ENCODE data around the gene SERTAD1.
A peak's percentile ranks its signal among the peaks of the same experiment; 100 is the strongest.
"Not testable (repeated sequence)": the region's sequence is repeated elsewhere in the genome, so short reads cannot be mapped to it uniquely, and the experiment has no call there.

SERTAD1 gene

DNA sequence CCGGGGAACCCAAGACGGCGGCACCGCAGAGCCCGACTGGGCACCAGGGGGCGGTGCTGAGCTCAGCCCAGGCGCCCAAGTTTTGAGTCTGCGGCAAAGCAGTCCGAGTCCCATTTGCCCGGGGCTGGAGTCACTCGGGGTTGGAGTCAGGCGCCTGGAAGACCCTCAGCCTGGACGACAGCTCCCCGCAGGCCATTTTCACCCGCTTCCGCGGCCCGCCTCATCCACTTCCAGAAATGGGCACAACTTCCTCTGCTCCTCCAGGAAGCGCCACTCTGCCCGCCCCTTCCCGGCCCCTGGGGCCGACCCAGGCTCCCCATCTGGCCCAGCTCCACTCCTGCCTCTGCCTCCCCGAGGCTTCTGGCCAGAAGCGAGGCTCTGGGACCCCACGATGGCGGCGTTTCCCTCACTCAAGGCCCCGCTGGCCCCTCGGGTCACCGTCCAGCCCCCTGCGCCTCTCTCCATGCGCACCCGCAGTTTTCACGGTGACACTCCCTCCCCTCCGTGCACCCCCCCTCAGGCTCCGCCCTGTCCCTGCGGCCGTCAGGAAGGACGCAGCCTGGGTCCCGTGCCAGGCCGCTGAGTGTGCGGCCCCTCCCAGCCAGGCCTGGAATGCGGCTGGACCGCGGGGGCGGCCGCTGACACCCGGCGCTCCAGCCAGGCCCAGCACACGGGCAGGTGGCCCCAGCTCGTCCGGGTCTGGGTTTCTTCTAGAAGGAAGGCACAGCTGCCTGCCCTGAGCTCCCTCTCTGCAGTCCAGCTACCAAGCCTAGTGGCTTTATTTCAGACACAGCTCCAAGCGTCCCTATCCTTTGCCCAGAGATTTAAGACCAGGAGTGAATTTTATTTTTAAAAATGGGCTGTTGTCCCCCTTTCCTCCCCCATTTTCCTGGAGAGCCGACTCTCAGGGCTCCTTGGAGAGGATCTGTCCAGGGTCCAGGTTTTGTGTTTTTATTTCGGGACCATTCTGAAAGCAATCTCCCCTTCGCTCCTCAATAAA, 4.7 kb downstream of the SERTAD1 start:
- DNase-seq: peak; percentile 62

DNA sequence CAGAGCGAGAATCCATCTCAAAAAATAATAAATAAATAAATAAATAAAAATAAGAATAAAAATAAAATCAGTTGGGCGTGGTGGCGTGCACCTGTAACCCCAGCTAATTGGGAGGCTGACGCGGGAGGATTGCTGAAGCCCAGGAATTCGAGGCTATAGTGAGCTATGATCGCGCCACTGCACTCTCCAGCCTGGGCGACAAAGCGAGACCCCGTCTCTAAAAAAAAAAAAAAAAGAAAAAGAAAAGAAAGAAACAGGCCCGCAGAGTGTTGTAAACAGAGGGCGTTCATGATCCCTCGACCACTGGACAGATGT, 5.4 kb downstream of the SERTAD1 start:
- DNase-seq: no peak

DNA sequence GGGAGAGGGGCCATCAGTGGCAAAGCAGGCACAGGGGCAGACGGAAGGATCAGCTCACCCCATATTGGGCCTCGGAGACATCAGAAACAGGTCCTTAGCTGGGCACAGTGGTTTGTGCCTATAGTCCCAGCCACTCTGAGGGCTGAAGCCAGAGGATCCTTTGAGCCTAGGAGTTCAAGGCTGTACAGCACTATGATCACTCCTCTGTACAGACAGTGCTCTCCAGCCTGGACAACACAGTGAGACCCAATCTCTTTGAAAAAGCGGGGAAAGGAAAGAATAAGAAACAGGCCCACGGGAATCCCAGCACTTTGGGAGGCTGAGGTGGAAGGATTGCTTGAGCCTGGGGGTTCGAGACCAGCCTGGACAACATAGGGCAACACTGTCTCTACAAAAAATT, 6.0 kb downstream of the SERTAD1 start:
- no peak for DNase-seq

DNA sequence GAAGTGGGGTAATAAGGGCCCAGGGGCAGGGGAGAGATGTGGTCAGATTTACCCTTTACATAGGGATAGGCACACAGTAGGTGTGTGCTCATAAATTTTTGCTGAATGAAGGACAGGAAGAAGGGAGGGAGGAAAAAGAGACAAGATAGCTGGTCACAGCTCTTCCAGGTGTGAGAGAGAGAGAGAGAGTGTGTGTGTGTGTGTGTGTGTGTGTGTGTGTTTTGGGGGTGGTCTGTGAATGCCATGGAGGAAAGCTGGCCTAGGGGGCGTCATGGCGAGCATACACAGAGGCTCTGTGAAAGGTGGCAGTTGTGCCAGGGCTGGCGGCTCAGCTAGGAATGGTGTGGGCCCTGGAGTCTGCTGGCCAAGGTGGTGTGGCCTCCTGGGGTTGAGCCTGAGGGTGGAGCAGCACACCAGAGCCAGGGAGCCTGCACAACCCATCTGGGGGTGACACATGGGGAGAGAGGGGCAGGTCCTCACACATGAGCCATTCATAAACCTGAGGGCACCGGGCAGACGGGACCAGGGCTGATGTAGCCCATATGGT, 6.7 kb downstream of the SERTAD1 start:
- no peak for DNase-seq

DNA sequence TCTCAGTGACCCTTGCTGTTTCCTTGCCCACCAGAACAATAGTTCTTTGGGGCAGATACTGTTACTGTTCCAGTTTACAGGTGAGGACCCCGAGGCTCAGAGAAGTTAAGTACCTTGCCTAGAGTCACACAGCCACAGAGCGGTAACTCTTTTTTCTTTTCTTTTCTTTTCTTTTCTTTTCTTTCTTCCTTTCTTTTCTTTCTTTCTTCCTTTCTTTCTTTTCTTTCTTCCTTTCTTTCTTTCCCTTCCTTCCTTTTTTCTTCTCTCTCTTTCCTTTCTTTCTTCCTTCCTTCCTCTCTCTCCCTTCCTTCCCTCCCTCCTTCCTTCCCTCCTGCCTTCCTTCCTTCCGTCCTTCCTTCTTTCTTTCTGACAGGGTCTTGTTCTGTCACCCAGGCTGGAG, 7.8 kb downstream of the SERTAD1 start:
- DNase-seq: no peak

DNA sequence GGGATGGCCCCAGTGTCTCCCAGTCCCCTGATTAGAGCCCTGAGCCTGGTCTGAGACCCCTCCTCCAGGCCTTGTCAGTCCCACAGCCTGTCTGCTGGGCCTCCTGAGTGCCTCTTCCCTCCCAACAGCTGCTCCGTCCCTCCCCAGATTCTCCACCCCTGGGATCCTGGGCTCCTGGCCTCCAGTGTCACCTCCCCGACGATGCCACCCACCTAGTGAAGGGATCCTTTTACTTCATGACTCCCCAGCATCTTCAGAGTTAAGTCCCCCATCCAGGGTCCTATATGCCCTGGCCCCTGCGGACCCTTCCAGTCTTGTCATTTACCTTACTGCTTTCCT, 8.2 kb downstream of the SERTAD1 start:
- DNase-seq: no peak

DNA sequence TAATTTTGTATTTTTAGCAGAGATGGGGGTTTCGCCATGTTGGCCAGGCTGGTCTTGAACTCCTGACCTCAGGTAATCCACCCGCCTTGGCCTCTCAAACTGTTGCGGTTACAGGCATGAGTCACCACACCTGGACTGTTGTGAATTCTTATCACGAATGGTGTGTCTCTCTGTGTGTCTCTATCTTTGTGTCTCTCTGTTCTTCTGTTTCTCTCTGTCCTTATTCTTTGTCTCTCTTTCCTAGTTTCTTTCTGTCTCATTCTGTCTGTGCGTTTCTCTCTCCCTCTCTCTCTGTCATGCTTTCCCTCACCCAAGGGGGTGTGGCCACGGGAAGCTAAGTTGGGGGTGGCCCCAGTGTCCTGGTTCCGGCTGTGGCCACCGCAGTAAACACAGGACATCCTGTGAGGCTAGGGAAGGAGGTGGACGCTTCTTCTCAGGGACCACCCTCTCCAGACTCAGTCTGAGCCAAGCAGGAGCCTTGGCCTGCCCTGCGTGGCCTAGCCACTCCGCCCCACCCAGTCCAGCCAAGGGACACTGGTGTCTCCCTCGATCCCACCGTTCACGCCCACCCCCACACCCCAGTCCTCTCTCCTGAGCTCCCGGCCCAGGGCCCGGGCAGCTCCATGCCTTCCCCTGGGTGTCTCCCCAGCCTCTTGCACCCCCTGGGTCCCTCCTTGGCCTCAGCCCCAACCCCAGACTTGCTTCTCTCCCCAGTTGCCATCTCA, 8.7 kb downstream of the SERTAD1 start:
- no peak for DNase-seq

DNA sequence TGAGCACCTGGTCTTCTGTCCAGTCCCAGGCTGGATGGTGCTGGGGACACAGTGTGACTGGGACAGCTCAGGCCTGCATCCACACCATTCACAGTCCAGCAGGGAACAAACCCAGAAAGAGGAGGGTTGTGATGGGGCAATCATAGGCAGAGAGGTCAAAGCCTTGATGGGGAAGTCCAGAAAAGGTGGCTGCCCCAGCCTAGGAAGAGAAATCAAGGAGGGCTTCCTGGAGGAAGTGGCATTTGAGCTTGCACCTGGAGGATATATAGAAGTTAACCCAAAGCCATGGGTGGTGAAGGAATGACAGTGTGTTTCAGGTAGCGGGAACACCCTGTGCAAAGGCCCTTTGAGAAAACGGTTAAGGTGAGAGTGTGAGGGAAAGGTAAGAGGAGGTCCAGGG, 10.0 kb downstream of the SERTAD1 start:
- no peak for DNase-seq

DNA sequence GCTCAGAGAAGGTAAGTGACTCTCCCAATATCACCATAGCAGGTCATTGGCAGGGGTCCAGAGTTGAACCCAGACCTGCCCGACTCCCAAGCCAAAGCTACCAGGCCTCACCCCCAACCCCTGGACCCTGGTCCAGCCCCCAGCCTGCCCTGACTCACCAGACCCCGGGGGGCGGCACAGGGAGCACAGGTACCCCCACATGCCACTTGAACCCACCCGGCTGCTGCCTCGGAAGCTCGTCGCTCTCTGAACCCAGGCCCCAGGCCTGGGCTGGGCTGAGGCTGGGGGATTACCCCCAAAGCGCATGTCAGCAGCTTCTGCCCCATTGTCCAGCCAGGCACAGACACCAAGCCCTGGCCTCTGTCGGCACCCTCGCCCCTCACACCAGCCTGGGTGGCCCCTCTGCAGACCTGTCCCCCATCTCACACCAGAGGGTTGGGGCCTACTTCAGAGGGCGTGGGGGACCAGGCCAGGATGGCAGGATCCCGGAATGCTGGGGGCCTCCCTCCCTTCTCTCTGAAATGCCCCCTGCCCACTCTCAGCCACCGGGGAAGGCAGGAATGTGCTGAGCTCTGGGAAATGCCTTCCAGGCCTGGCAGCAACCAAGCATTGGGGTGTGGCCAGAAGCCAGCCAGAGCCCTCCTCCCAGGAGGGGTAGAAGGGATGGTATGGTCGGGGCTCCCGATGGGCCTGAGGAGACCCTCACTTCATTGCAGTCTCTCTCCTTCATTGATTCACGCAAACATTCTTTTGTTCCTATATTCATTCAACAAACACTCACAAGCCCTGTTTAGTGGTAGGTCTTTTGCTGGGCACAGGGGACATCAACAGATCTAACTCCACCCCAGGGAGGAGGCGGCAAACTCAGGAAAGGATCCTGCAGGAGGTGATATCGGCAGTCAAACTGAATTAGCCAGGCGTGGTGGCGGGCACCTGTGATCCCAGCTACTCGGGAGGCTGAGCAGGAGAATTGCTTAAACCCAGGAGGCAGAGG, 11.0 kb downstream of the SERTAD1 start:
- no peak for DNase-seq

DNA sequence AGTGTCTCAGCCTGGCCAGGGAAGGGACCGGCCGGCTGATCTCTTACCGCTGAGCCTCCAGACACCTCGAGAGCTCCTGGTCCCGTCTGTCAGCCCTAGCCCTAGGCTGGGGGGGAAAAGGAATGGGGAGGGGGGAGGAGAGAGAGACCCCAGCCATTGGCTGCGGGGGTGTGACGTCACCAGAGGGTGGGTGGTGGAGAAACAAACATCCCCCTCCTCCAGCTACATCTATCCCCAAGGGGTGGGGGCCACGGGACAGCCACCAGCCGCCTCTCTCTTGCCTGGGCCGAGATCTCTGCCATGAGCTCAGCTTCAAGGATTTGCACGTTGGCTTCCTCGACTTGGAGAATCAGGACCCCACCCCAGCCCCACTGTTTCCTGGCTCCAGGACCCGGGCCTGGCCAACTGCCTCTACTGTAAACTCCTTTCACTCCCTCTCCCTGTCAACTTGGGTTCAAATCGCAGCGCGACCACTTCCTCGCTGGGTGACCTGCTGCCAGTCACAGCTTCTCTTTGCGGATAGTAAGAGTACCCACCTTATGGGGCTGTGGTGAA, 12.4 kb downstream of the SERTAD1 start, which contains the start of gene PRX:
PRX (minus strand) TSS at position 88 of the 555 bp plus-strand sequence. CDS start 5,446 bp downstream, outside the sequence.
- DNase-seq: no peak

DNA sequence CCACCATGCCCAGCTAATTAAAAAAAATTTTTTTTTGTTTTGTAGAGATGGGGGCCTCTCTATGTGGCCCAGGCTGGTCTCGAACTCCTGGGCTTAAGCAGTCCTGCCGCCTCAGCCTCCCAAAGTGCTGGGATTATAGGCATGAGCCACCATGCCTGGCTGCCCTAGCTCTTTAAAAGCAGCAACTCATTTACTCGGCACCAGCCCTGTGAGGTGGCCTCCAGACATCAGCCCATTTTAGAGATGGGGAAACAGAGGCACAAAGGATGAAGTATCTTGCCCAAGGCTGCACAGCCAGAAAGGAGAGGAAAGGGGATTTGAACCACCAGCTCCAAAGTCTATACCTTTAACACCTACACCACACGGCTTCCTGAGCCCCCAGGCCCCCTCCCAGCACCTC, 12.9 kb downstream of the SERTAD1 start:
- DNase-seq: no peak

DNA sequence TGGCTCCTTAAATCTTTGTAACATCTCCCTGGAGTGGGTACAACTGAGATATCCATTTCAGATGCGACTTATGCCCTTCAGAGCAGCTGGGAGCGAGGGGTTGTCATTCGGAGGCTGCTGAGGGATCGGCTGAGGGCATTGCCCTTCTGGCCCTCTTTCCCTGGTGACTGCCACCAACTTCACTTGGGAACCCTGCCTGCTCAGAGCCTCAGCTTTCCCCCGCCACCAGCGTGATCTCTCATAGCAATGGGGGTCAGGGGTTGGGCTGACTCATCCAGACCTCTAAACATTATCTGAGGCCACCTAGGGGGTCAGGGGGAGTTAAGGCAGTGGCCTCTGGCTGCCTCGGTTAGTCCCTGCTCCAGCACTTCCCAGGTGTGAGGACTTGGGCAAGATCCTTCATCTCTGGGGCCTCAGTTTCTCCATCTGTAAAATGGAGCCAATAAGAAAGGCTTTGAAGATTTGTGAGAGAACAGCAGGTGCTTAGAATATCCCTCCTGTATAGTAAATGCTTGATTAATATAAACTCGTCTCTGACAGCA, 13.8 kb downstream of the SERTAD1 start:
- no peak for DNase-seq

DNA sequence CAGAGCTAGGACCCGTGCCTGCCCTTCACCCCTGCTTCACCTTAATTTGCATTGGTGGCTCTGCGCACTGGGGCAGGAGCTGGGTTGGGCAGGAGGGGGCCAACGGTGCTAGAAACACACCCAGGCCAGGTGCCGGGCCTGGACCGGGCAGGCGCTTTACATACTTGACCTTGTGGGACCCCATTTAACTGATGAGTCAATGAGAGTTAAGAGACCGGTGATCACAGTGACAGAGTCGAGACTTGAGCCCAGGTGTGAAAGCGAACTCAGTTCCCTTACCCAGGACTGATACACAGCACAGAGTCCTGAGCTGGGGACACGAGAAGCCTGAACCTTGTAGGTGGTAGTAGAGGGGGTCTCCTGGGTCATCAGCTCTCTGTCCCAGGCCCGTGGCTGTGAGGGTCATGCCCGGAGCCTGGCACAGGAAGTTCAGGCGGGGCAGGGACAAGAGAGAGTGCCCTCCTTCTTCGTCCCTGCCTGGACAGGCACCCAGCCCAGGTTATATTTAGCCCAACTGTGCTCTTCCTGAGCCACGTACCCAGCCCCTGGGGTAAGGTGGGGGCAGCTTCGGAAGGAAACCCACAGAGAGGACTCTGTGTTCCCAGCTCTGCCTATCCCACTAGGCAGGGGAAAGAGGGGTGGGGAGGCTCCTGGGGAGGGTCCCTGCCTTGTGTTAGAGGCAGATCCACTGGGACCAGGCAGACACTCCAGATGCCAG, 14.5 kb downstream of the SERTAD1 start:
- DNase-seq: no peak

DNA sequence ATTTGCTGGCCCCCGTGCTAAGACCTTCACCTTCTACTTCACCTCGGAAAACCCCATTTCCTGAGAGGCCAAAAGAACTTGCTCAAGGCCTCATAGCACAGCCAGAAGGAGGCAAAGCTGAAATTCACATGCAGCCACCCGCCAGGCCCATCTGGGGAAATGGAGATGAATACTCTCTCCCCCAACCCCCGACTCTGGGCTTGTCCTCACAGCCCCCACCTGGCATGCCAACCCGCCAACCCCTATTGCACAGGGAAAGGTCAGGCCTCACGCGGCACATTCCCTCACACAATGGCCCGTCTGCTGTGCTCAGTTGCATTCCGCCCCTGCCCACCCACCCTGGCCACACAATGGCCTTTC, 15.8 kb downstream of the SERTAD1 start:
- no peak for DNase-seq

DNA sequence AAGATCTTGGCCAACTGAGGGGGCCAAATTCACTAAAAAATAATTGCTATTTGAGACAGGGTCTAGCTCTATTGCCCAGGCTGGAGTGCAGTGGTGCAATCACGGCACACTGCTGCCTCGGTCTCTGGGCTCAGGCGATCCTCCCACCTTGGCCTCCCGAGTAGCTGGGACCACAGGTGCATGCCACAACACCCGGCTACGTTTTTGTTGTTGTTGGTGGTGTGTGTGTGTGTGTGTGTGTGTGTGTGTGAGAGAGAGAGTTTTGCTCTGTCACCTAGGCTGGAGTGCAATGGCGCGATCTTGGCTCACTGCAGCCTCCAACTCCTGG, 17.2 kb downstream of the SERTAD1 start:
- DNase-seq: not testable (repeated sequence)

DNA sequence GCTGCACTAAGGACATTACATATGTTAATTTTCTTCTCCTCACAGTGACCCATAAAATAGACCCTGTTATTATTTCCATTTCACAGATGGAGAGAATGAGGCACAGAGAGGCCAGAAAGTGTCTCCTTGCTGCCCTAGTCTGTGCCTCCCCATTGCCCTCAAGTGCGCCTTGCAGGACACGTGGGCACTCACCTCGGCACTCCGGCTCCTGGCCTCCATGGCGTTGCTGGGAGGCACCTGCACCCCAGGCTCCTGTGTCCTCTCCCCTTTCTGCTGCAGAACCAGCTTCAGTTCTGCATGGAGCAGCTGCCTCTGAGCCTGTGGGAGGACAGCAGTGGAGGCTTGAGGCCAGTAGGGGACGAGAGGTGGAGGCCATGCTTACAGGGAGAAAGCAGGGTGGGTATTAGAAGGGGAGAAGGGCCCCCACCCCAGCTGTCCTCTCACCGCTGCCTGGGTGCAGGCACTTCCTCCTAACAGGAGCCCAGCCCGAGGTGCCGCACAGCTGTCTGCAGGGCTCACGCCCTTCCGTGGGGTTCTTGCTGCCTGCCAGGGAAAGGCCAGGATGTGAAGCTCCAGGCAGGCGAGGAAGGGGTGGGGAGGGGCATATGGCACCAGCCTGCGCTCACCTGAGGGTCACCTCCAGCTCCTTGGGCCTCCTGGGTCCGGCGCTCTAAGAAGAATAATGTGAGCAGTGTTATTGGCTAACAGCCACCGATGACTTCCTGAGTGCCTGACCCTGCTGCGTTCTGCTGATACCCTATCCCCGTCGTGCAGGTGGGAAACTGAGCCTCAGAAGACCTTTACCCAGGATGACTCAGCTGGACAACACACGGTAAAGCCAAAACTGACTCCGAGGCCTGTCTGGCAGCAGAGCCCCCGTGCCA, 17.8 kb downstream of the SERTAD1 start:
- DNase-seq: no peak

DNA sequence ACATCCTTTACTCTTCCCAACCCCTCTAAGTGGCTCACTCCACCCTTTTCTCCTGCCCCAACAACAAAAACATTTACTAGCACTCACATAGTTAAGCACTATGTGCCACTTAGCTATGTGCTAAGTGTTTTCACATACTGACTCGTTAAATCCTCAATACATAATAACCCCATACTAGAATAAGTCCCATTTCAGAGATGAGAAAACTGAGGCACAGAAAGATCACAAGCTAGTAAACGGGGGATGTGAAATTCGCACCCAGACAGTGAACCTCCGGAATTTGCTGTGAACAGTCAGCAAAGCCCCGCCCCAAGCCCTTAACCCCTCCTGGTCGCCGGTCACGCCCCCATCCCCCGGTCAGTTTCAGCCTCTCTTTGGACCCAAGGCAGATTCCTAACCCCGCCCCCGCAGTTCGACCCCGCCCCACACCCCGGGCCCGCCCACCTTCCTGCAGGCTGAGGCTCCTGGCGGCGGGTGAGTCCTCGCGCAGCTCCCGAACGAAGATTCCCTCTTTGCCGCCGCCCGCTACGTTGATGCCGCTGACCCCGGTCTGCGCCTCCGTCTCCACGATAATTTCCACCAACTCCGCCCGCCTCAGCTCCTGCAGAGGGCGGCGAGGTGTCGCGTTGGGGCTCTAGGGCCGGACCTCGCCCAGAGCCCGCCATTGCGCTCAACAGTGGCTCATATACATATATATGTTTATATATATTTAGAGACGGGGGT, 22.4 kb downstream of the SERTAD1 start:
- peak; percentile 21 for DNase-seq

DNA sequence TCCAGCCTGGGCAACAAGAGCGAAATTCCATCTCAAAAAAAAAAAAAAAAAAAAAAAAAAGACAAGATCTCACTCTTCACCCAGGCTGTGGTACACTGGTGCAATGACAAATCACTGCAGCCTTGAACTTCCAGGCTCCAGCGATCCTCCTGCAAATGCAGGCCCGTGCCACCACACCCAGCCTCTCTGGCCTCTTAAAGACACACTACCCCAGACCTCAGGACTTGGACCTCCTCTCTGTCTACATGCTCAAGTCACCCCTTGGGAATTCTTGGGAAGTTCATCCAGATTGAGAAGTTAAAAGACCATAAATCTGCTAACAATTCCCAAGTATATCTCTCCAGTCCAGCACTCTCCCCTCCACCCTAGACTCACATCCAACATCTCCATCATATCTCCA, 25.2 kb downstream of the SERTAD1 start:
- no peak for DNase-seq

DNA sequence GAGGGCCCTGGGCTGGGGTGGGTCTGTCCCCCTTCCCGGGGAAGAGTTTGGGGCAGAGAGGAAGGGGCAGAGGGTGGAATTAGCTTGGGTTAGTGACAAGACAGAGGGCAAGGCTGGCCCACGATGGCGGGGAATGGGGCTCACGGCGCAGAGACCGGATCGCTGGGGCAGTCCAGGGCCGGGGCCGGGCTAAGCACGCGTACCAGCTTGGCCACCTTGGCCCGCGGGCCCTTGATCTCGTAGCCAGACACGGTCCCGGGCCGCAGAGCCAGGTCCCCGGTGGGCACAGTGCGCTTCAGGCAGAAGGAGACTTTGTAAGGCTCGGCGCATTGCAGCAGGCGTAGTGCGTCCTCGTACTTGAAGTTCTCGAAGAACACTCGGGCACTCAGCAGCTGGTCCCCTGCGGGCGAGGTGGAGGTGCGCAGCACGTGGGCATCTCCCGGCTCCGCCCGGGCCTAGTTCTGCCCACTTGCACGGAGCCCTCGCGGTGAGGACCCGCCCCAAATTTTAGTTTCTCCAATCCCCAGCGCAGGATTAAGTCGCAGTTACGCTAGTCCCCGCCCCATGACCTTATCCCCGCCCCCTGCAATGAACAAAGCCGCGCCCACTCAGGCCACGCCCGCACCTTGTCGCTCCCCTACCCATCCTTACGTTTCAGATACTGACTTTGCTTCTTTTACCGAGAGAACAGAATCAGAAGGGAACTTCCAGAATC, 27.2 kb downstream of the SERTAD1 start:
- DNase-seq: no peak
